HG03097 (cell line): ENCODE measurements around the gene TAF15.

Experiments used
- ATAC-seq: cut with Tn5 transposase; IDR thresholded peaks from one replicate; pipeline ENCODE4 v1.9.1; 2021; ENCODE audit not compliant: unreplicated experiment, low FRiP score

Gene TAF15

GRCh38 chr17:35868737-35869136, 59.5 kb downstream of the TAF15 start, which contains the start of gene HEATR9:
HEATR9 (minus strand) TSS chr17:35868891; CDS start chr17:35868742, 149 bp downstream.
- ATAC-seq, result no peak

- no peak for ATAC-seq
Measured at GRCh38 chr17:35870906-35871819, 61.9 kb downstream of the TAF15 start.

DNA sequence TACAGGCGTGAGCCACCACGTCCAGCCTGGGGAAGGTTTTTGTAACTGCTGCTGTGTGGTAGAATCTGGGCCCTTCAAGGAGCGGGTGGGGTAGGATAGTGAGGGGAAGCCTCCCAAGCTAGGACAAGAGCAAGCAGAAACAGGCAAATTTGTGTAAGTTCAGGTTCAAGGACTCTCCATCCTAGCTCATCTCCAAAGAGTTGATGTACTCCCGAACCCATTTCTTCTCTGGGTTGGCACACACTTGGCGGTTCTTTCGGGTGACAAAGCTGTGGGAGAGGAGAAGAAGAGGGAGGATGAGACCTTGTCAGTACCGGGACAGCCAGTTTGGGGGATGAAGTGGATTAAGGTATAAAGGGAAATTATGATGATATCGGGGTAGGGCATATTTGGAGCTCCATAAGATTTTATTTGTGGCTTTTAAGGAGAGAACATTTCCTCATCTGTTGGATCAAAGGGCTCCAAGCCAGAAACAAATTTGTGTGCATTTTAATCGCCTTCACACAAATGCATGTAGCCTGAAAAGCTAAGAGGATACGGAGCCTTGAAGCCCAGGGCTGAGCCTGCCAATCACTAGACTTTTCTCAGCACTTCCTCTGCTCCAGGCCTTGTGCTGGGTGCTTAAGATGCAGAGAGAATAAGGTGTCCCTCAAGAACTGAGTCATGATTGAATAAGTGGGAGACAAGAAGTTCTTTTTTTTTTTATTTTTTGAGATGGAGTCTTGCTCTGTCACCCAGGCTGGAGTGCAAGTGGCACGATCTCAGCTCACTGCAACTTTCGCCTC, 63.1 kb downstream of the TAF15 start:
- no peak for ATAC-seq

DNA sequence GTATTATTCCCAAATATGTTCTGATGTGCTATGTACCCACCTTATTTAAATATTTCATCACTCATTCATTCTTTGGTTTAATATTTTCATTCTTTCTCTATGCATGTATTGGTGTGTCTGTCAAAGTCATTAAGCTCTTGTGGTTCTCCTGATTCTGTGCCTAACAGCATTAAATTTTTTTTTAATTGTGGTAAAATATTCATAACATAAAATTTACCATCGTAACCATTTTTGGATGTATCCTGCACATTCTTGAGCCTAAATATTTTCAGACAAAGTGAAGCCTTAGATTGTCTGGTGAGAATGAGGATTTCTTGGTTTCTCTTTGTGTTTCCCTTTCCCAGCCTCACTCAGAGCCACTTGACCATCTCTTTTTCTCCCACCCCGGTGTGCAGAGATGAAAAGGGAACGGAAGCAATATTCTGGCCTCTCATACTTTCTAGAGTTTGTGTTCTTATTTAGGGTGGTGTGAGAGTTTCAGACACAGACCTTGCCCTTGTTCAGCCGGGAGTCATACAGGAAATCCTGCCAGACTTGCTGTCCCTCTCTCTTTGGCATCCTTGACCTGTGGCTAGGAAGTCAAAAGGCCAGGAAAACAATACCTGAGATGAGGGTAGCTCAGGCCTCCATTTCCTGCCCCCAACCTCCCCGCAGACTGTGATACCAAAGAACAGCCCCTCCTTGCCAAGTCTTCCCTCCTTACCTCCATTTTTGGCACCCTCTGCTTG, 66.0 kb downstream of the TAF15 start:
- ATAC-seq, result peak; percentile 35

- no peak for ATAC-seq
Measured at GRCh38 chr17:35875800-35876139, 66.5 kb downstream of the TAF15 start.

- no peak for ATAC-seq
Measured at GRCh38 chr17:35876534-35876933, 67.2 kb downstream of the TAF15 start.

GRCh38 chr17:35877345-35878029, 68.2 kb downstream of the TAF15 start:
- ATAC-seq, result no peak

DNA sequence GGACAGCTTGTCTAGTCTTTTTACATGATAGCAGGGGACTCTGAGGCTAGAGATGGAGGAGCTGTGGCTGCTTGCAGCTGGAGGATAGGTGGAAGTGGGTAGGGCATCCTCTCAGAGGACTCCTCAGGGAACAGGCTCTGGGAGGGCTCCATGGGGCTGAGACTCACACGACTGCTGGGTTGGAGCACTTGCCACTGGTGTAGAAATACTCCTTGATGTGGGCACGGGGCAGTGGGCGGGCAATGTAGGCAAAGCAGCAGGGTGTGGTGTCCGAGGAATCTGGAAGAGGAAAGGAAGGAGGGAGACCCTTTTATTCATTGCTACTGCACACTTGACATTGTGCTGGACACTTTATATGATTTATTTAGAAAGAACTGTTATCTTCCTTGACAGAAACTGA, 69.1 kb downstream of the TAF15 start:
- no peak for ATAC-seq

- ATAC-seq, result peak; percentile 81
Measured at GRCh38 chr17:35879773-35880654, 70.7 kb downstream of the TAF15 start, which contains the start of gene CCL5. CCL5 (minus strand) TSS chr17:35880360.

DNA sequence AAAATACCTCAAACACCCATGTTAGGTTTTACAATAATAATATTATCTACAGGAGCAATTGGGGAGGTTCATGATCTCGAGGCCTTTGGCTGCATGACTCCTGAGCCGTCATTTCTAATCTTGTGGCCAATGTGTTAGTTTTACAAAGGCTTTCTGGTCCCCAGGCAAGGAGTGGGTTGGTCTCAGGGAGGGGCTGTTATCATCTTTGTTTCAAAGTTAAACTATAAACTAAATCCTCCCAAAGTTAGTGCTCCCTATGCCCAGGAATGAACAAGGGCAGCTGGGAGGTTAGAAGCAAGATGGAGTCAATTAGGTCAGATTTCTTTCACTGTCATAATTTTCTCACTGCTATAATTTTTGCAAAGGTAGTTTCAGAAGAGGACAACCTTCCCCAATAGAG, 80.0 kb downstream of the TAF15 start:
- no peak for ATAC-seq

GRCh38 chr17:35889818-35890773, 80.8 kb downstream of the TAF15 start:
- ATAC-seq, result no peak

GRCh38 chr17:35890774-35891155, 81.5 kb downstream of the TAF15 start:
- no peak for ATAC-seq

- no peak for ATAC-seq
Measured at GRCh38 chr17:35891269-35891668, 82.0 kb downstream of the TAF15 start.

- no peak for ATAC-seq
Measured at GRCh38 chr17:35892091-35893035, 83.1 kb downstream of the TAF15 start.

- no peak for ATAC-seq
Measured at GRCh38 chr17:35893751-35894150, 84.5 kb downstream of the TAF15 start.

DNA sequence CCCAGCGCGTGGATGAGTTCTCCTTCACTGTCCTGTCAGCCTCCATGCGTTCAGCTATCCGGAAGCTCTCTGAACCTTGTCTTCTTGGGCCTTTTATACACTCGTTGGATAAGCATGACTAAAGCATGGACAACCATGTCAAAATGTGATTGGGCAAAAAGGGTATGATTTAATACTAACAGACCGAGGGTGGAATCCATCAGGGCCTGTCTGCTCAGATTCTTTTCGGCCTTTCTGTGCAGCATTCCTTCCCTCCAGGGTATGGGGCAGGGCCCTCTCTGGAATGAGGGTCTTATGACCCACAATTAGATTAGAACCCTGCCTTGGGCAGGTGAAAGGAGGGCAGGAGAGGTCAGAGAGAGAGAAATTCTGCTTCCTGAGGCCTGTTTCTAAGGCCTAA, 84.9 kb downstream of the TAF15 start:
- no peak for ATAC-seq
